AG10803 (cell line): Measurements from ENCODE around the gene KNOP1.

ENCODE experiments used
- DNase-seq: peaks from one replicate; pipeline ENCODE4 v3.0.0; 2010; ENCODE audit warnings: low read depth
- H3K4me3 ChIP-seq: 2 replicates; pipeline ENCODE4 v1.5.1; 2011; ENCODE audit warnings: mild to moderate bottlenecking, low read length, control low read depth
- TF ChIP-seq, protein P1 (sequence below): conservative IDR thresholded peaks from 2 replicates; pipeline ENCODE4 v1.5.1; 2011; ENCODE audit warnings: mild to moderate bottlenecking, low read length, control low read depth, inconsistent platforms

KNOP1 gene

GRCh38 chr16:19757762-19758595, 40.0 kb upstream of the KNOP1 start:
- H3K4me3 ChIP-seq: no peak overlapping the region
- no peak for DNase-seq
- TF ChIP-seq, protein P1, sequence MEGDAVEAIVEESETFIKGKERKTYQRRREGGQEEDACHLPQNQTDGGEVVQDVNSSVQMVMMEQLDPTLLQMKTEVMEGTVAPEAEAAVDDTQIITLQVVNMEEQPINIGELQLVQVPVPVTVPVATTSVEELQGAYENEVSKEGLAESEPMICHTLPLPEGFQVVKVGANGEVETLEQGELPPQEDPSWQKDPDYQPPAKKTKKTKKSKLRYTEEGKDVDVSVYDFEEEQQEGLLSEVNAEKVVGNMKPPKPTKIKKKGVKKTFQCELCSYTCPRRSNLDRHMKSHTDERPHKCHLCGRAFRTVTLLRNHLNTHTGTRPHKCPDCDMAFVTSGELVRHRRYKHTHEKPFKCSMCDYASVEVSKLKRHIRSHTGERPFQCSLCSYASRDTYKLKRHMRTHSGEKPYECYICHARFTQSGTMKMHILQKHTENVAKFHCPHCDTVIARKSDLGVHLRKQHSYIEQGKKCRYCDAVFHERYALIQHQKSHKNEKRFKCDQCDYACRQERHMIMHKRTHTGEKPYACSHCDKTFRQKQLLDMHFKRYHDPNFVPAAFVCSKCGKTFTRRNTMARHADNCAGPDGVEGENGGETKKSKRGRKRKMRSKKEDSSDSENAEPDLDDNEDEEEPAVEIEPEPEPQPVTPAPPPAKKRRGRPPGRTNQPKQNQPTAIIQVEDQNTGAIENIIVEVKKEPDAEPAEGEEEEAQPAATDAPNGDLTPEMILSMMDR: no peak

DNA sequence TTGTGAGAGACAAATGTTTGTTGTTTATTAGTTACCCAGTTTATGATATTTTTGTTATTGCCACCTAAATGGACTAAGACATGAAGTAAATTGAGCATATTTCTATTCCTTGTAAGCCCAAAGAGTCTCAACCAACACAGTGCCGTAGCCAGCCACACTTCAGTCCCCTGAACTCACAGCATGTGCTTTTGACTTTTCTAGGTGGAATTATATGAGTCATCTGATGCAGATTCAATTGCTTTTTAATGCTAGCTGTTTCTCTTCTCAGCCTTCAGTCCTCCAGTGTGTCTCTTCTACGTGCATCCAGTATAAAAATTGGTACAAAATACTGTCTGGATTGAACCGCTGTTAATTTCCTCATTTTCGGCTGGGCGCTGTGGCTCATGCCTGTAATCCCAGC, 39.0 kb upstream of the KNOP1 start:
- no peak overlapping the region for H3K4me3 ChIP-seq
- TF ChIP-seq, protein P1: no peak
- DNase-seq: no peak

- DNase-seq: no peak
- TF ChIP-seq, protein P1: no peak
- H3K4me3 ChIP-seq: no peak overlapping the region
These were observed 37.2 kb upstream of the KNOP1 start for GRCh38 chr16:19755268-19755667.

DNA sequence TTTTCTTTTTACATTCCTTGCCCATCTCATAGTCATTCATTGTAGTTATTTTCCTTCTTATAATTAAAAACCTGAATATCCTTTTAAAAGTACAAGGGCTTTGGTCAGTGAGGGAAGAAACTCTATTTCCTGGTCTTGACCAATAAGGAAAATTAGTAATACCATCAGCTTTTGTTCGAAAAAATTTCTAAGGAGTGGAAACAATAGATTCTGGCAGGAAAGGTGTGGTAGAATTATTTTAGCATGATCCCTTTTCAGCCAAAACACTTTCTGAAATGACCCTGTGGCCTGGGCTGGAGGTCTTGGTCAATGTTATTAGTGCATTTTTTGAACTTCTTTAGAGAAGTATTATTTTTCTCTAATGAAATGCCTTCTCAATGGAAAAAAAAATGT, 36.6 kb upstream of the KNOP1 start:
- TF ChIP-seq, protein P1: no peak
- DNase-seq: no peak
- H3K4me3 ChIP-seq: no peak overlapping the region

GRCh38 chr16:19753815-19754643, 36.0 kb upstream of the KNOP1 start:
- H3K4me3 ChIP-seq: no peak overlapping the region
- no peak for DNase-seq
- TF ChIP-seq, protein P1: no peak

DNA sequence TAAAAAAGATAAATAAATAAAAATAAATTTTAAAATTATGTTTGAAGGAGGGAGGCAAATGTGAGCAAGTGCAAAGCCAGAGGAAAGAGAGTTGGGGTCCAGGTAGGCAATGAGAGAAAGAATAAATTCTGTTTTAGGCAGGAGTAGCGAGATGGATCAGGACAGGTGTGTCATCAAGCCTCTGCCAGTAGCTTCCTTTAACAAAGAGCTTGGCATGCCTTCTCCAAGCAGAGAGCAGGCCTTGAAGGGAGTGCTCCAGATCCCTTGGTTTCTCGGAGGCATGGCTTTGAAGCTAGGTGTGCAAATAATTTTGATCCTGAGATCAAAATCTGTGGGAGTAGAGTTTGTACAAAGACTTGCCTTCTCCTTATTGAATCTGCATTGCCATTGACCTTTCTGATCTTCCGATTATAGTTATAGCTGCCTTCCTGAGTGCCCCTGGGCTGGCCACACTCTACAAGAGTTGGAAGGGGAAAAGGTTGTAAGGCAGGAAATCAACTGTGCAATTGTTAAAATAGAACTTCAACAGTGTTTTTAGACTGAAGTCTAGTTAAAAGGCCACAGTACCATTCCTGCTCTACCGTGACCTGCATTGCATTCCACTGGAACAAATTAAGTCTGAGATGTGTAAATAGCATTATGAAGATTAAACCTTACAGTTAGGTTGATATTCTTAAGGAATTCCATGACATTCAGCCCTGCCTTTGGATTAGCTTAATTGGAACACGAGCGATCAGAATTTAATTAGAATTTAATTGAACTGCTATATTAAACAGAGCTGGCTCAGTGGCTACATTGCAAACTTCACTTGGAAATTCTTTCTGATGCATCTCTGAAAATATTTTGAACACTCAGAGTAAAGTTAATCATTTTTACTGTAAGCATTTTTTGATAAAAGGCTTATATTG, 33.7 kb upstream of the KNOP1 start:
- DNase-seq: no peak
- no peak overlapping the region for H3K4me3 ChIP-seq
- TF ChIP-seq, protein P1: no peak
